GM19328 (cell line): ENCODE results near the gene RAB14.
"Not testable (repeated sequence)": the region's sequence is repeated elsewhere in the genome, so short reads cannot be mapped to it uniquely, and the experiment has no call there.

Source experiments
- ATAC-seq: cut with Tn5 transposase; IDR thresholded peaks from one replicate; pipeline ENCODE4 v1.9.1; 2021; ENCODE audit warnings: mild to moderate bottlenecking, moderate library complexity; ENCODE audit not compliant: unreplicated experiment

The RAB14 gene

DNA sequence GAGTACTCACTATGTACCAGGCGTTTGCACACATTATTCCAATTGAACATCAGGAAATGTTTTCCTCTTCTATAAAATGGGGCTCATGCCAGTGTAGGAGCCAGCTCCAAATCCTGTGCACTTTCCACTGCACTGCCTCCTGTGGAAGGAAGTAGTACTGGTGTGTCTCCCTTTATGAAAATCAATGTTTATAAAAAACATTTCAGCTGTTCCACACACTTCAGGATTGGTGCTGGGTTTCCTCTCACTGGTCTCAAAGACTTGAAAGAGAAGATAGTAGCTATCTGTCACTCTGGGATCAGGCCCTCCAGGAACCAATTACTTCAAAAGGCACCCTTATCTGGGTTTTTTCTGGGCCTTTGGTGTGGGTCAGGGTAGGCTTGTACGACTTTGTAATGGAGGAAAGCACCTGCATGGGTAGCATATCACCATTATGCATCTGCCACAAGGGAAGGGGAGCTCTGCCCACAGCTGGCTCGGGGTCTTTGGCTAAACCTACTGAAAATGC, 32.5 kb downstream of the RAB14 start:
- ATAC-seq, result no peak

DNA sequence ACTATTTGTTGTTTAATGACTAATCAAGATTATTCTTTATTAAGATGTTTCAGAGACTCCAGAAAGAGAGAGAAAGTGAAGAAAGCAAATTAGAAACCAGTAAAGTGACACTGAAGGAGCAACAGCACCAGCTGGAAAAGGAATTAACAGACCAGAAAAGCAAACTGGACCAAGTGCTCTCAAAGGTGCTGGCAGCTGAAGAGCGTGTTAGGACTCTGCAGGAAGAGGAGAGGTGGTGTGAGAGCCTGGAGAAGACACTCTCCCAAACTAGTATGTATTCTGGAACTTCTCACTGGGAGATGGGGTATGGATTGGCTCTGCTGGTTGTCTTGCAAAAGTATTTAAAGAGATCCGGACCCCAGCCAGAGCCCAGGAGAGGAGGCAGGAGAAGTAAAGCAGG, 33.6 kb downstream of the RAB14 start:
- no peak for ATAC-seq

DNA sequence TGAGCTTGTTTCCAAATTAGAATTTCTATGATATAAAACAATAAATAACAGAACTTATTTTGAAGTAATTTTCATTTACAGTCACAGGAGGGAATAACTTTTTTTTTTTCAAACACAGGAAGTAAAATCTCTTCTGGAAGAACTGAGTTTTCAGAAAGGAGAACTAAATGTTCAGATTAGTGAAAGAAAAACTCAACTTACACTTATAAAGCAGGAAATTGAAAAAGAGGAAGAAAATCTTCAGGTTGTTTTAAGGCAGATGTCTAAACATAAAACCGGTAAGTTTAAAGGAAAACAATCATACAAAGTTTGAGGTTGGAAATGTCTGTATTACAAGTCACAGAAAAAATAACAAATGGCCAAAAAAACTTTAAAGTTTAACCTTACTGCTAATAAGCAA, 41.6 kb downstream of the RAB14 start:
- ATAC-seq, result no peak

DNA sequence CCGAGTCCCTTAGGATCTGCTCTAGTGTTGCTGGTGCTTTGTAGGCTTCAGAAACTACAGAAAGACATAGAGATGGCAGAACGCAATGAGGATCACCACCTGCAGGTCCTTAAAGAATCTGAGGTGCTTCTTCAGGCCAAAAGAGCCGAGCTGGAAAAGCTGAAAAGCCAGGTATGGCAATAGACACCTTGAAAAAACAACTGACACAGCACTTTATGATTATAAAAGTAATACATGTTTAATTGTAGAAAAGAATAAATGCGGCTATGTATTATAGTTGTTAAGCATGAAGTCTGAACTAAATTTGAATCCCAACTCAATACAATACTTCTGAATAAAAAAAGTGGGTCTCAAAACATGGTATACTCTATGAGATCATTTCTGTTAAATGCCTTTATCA, 43.7 kb downstream of the RAB14 start:
- no peak for ATAC-seq

DNA sequence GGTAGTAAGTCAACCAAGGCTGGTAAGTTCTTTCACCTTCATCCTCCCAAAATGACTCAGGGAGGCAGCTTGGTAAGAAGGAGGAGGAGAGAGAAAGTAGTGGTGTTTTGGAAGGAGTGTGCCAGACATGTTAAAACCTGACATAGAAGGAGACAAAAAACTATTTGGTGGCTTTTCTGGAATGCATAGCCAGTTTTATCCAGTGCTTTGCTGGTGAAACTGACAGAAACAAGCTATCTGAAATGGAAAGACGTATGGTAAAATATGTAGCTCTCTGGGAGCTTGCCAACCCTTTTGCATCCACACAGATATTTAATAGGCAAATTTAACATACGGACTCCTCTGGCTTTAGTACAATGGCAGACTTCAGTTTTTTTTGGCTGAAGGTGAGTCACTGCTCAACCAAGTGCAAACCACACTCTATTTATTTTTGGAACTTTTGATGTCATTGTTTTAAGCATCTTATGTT, 45.4 kb downstream of the RAB14 start:
- ATAC-seq, result peak; percentile 81

DNA sequence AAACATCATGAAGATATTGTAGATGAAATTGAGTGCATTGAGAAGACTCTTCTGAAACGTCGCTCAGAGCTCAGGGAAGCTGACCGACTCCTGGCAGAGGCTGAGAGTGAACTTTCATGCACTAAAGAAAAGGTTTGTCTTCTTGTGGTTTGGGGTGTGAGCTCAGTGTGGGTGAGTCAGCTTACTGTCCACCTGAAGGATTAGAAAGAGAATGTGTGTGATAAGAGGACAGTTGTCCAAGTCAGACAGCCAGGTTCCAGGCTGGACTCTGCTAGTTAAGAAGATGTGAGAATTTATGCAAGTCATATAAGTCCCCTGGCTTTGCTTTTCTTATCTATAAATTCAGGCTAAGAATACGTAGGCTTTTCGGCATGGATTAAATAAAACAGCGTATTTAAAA, 46.9 kb downstream of the RAB14 start:
- ATAC-seq, result no peak

DNA sequence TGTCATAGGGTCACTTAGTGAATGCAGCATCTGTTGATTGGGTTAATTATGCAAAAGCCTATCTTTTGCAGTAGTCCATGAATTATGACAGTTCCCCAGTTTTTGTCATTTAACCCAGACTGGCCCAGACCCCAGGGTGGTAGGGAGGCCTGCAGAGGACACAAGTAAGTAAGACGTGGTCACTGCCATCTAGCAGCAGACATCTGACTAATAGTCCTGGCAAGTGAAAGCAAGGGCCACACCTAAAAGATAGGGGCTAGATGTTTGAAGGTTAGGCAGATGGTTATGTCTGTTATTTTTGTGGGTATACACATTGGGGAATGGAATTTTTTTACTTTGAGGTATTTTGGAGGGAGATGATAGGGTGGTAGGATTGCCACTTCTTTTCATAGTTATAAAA, 48.0 kb downstream of the RAB14 start:
- no peak for ATAC-seq

DNA sequence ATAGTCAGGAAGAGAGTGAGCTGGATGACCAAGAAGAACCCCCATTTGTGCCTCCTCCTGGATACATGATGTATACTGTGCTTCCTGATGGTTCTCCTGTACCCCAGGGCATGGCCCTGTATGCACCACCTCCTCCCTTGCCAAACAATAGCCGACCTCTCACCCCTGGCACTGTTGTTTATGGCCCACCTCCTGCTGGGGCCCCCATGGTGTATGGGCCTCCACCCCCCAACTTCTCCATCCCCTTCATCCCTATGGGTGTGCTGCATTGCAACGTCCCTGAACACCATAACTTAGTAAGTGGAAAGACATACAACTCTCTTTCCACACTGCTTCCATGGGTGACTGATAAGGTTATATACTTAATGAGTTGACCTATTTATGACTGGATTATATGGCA, 51.5 kb downstream of the RAB14 start:
- no peak for ATAC-seq

DNA sequence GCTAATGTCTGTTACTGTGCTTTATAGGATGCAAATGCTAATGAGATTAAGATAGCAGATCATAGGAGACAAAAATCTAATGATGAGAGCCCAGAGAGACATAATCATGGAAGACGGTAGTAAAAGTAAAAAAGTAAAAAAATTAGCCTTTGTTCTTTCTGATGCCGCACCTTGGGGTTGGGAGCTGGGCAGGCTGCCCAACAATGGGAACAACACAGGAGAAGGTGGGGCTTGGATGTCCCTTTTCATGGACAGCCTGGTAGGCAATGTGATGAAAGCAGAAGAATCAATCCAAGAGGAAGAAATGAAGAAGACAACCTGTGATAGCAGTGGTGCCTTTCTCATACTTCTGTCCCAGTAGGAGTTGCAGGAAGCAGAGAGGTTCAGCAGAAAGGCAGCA, 57.2 kb downstream of the RAB14 start:
- ATAC-seq, result no peak

DNA sequence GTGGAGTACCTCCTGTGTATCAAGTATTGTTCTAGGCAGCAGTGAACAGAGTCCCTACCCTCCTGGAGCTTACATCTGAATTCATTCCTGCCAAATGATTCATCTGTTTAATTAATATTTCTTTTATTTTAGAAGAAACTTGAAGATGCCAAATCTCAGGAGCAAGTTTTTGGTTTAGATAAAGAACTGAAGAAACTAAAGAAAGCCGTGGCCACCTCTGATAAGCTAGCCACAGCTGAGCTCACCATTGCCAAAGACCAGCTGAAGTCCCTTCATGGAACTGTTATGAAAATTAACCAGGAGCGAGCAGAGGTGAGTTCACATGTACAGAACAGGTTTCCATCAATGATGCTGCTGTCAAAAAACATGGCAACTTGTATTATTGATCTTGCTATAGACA, 57.9 kb downstream of the RAB14 start:
- ATAC-seq, result no peak

DNA sequence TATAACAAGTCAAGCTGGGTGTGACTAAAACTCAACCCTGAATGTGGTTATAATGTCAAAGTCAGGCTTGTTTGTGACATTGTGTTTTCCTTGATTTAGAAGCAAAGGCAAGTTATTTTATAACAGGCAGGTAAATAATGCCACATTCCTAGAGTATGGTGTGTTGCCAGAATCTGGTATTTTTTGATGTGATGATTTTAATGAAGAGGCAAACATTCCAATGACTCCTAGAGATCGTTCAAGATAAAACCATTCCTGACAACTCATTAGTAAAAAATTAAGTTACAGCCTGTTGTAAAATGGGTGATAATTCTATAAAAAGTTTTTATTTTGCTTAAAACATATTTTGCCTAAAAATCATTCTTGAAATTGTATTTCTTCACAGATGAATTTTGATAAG, 60.0 kb downstream of the RAB14 start:
- ATAC-seq, result no peak

DNA sequence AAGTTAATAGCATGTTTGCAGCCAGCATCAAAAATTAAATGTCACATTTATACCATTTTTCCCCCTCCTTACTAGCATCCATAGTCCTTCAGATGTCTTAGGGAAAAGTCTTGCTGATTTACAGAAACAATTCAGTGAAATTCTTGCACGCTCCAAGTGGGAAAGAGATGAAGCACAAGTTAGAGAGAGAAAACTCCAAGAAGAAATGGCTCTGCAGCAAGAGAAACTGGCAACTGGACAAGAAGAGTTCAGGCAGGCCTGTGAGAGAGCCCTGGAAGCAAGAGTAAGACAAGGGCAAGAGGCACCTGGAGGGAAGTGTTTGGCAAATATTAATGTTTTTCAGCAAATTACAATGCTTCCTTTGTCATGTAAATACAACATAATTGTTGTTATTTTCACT, 60.4 kb downstream of the RAB14 start:
- no peak for ATAC-seq

DNA sequence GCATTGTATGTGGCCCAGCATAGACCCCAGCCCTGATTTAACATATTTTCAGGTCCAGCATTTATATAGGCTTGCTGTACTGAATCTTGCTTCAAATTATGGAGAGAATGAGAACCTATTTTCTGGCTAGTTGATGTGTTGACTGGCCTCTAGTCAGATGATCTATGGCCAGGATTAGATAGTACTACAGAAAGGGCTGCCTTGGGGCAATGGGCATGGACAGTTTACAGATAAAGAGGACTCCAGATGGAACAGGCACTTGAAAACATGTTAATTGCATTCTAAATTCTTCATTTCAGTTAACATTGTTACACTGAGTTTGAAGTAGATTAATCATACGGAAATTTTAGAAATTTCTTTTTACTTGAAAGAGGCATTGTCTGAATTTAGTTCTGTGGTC, 61.5 kb downstream of the RAB14 start:
- no peak for ATAC-seq

DNA sequence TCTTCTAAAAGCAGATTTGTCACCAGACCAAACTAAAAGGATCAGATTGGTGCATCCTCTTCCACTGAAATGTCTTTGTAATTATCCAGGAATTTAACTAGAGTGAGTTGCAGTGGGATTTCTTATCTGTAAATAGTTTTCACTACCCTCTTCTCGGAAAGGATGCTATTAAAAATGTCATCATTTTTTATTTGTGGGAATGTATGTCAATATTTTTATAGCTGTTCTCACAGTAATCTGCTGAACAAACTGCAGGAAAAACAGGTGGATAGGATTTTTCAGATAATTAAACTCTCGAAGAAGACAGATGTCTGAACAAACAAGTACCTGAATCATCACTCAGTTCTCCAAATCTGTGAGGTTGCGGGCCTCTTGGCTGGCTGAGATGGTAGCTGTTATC, 62.7 kb downstream of the RAB14 start:
- ATAC-seq, result no peak

DNA sequence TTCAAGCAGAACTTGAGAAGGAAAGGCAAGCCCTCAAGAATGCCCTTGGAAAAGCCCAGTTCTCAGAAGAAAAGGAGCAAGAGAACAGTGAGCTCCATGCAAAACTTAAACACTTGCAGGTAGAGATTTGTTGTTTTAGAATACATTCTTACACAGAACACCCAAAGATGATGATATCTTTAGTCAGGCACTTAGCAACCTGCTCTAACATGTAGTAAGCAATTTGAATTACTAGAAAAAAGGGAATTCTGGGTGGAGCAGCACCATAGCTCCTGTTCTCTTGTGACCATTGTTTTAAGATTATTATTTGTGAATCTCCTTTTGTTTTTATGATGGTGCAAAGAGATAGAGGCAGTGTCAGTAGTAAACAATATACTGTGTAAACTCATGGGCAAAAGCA, 63.1 kb downstream of the RAB14 start:
- no peak for ATAC-seq

DNA sequence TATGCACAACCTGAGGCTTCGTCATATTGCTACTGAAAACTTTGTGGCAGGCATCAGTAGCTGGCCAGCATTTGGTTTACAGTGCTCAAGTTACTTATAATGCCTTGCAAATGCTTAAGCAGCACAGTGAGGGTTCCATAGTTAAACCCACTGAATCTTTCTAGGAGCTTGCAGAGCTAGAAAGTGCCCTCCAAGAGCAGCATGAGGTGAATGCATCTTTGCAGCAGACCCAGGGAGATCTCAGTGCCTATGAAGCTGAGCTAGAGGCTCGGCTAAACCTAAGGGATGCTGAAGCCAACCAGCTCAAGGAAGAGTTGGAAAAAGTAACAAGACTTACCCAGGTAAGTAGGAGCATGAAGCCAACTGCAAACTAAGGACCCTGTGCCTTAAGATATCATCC, 66.0 kb downstream of the RAB14 start:
- ATAC-seq, result no peak

DNA sequence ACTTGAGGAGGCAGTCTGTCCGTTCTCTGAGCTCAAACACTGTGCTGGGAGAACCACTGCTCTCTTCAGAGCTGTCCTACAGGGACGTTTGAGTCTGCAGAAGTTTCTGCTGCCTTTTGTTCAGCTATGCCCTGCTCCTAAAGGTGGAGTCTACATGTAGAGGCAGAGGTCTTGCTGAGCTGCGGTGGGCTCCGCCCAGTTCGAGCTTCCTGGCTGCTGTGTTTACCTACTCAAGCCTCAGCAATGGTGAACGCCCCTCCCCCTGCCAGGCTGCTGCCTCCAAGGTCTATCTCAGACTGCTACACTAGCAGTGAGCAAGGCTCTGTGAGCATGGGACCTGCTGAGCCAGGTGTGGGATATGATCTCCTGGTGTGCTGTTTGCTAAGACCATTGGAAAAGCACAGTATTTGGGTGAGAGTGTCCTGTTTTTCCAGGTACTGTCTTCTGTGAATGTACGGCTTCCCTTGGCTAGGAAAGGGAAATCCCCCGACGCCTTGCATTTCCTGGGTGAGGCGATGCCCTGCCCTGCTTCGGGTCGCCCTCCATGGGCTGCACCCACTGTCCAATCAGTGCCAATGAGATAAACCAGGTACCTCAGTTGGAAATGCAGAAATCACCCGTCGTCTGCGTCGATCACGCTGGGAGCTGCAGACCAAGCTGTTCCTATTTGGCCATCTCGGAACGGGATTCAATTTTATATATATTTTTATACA, 68.4 kb downstream of the RAB14 start:
- no peak for ATAC-seq

DNA sequence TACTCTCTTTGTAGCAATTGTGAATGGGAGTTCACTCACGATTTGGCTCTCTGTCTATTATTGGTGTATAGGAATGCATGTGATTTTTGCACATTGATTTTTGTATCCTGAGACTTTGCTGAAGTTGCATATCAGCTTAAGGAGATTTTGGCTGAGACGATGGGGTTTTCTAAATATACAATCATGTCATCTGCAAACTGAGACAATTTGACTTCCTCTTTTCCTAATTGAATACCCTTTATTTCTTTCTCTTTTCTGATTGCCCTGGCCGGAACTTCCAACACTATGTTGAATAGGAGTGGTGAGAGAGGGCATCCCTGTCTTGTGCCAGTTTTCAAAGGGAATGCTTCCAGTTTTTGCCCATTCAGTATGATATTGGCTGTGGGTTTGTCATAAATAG, 72.3 kb downstream of the RAB14 start:
- not testable (repeated sequence) for ATAC-seq
